ENCODE measurements around the gene VSX2.
"Not testable (repeated sequence)": the region's sequence is repeated elsewhere in the genome, so short reads cannot be mapped to it uniquely, and the experiment has no call there.

Gene VSX2

DNA sequence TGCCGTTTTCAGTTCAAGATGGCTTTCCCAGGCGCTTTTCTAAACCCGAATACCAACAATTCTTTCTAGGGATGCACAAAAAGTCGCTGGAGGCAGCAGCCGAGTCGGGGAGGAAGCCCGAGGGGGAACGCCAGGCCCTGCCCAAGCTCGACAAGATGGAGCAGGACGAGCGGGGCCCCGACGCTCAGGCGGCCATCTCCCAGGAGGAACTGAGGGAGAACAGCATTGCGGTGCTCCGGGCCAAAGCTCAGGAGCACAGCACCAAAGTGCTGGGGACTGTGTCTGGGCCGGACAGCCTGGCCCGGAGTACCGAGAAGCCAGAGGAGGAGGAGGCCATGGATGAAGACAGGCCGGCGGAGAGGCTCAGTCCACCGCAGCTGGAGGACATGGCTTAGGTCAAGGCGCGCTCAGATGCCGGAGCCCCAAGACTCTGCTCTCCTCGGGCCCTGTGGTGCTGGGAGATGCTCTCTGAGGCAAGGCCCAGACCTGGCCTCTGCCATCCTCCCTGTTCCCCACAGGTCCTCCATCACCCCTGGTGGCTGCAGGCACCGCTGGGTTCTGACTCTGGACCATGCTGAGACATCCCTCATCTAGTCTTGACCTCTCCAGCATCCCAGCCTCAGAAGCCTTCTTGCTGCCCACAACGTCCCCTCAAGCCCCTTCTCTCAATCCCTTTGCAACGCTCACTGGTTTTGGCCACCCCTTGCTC is 21.4 kb downstream of the VSX2 start:
- no peak for DNase-seq

DNA sequence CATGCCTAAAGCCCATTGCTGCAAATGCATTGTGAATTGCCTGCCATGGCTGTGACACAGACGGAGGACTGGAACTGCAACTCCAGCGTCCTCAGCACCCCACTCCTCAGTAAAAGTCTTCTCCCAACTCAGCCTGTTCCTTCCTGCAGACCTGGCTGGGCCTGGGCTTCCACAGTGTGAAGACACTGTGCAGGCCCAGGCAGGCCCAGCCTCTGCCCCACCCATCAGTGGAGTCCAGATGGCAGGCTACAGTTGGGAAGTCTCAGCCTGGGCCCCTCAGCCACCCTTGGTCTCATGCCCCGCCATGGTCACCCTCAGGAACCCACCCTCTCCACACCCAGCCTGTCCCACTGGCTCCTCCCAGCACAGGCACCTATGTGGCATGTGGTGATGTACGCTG is 22.0 kb downstream of the VSX2 start:
- no peak for DNase-seq

DNA sequence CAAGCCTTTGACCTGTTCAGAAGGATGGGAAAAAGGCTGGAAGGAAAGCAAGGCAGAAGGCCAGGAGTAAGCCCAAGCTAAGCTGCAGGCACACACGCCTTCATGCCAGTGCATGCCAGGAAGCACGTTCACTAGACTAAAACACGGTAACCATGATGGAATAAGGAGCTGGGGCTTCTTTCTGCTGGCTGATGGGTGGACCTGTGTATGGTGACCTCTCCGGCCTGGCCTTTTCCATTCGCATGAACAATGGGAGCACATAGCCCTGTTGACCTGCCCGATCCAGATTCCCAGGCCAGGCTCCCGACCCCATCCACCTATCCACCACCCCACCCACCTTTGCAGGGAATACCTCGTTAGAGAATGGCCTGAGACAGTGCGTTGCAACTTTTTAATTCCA is 22.8 kb downstream of the VSX2 start:
- no peak for DNase-seq

DNA sequence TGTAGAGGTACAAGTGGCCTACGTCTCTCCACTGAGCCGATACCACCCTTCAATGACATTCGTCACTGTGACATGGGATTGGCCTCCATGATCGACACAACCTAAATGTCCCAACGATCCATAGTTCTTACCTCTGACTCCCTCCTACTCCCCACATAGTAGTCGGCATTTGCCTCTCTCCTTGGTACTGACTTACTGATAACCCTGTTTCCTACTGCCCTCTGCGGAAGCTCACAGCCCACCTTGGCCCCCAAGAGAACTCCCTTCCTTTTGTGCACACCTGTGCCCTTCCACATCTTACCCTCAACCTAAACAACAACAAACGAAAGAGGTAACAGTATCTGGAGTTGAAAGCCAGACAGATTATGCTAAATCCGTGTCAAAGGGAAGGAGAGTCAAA is 23.9 kb downstream of the VSX2 start:
- DNase-seq: no peak

DNA sequence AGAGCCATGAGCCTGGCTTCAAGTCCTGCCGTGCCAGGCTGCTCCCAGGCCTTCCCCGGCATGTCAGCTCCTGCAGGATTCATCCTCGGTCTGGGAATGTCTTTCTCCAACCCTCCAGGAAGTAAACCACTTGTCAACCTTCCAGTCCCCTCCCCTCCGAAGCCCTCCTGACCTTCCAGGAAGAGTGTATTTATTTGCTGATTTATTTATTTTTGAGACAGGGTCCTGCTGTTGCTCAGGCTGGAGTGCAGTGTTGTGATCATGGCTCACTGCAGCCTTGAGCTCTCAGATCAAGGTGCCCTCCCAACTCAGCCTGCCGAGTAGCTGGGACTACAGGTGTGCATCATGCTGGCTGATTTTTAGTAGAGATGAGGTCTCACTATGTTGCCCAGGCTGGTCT is 24.7 kb downstream of the VSX2 start:
- no peak for DNase-seq

DNA sequence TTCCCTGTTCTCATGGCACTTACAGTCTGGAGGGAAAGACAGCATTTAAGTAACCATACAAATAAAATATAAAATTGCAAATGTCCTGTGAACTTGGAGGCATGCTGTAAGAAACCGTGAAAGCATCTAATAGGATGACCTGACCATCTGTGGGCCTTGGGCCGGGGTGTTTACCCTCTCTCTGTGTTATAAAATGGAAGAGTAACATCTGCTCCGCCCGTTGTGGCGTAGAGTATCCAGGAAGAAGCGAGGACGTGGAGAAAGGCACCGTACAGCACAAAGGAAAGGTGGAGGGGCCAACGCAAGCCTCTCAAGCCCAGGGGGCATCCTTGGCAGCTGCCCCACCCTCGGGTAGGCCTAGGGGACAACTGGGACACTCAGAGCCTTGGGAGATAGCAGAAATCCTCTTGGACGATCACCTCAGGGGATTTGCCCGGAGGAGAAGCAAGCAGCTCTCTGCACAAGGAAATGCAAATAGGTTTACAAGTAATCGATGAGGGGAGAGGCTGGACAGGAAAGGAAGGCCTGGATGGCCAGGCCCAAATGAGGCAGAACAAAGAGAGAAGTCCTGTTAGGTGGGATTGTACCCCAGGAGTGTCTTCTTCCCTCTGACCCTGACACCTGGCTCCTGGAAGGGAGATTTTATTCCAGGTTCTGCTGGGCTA is 26.2 kb downstream of the VSX2 start:
- DNase-seq: no peak

DNA sequence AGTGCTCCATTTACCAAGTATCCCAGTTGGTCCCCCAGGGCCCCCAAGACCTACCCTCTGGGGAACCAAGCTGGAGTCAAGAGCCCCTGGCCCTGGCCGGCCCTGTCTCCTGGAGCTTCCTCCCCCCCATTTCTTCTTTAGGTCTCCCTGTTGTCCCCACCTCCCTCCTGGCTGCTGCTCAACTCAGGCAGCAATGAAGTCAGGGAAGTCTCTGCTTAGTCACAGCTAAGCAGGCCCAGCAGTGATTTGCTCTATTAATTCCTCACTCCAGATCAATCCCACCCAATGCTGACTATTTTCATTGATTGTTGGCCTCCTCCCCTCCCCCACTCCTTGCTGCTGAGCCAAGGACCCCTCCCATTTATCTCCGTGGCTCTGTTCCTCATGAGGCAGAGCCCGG is 28.3 kb downstream of the VSX2 start:
- DNase-seq: no peak

DNA sequence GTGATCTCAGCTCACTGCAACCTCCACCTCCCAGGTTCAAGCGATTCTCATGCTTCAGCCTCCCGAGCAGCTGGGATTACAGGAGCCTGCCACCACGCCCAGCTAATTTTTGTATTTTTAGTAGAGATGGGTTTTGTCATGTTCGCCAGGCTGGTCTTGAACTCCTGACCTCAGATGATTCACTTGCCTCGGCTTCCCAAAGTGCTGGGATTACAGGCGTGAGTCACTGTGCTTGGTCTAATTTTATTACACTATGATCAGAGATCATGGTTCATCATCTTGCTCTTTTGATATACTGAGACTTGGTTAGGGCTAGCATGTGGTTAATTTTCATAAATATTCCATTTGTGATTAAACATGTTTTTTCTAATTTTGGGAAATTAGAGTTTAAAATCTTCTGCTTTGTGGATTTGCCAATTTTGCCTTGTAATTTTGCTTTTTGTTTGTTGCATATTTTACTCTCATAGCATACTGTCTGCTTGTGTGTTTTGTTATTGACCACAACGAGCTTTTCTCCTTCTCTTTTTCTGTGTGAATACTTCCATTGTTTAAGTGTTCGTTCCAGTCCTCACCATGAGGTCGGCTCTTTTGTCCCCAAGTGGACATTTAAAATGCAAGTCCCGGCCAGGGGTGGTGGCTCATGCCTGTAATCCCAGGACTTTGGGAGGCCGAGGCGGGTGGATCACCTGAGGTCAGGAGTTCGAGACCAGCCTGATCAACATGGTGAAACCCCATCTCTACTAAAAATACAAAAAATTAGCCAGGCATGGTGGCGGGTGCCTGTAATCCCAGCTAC is 31.3 kb downstream of the VSX2 start:
- not testable (repeated sequence) for DNase-seq

DNA sequence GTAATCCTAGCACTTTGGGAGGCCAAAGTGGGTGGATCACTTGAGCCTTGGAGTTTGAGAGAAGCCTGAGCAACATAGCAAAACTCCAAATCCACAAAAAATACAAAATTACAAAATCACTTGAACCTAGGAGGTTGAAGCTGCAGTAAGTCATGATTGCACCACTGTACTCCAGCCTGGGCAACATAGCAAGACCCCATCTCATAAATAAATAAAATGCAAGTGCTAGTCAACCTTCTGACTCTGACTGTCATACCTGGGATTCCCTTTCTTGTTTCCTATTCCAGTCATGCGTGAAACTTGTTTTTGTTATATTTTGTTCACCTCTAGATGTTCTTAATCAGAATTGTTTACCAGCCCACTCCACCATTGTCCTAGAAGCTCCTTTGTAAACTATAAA is 32.1 kb downstream of the VSX2 start:
- DNase-seq: no peak

DNA sequence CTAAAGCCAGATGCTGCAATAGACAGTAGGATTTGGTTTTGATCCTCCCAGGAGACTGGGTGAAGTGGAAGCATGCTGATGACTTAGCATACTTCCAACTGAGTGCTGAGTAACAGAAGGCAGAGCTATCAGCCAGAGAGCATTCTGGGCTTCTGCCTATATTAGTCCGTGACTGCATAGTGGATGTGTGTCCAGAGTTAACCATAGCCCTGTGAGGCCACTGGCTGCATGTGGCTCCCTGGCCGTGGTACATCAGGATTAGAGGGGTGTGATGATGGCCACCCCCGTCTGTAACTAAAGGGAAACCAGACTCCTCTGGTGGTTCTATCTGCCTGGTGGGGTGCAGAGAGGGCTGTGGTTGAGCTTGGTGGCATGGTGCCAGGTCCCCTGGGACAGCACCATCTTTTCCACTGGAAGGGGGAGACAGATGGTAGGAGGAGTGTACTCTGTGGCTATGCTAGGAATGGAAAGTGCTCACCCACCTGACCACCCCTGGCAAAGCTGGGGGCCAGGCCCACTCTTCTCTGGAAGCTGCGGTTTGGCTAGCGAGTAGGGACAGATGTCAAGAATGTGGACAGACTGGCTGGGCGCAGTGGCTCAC is 36.1 kb downstream of the VSX2 start:
- no peak for DNase-seq

DNA sequence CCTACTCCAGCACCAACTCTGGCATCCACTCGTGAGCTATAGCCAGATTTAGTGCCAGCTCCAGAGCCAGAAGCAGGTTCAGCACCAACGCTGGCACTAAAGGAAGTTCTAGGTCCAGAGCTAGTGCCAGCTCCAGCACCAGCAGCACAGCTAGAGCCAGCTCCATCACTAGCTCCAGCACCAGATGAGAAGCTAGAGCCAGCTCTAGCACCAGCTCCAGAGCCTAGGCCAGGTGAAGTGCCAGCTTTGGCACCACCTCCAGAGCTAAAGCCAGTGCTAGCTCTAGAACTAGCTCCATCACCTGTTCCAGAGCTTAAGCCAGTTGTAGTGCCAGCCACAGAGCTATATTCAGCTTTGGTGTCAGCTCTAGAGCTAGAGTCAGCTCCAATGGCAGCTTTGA is 38.8 kb downstream of the VSX2 start:
- DNase-seq: no peak

DNA sequence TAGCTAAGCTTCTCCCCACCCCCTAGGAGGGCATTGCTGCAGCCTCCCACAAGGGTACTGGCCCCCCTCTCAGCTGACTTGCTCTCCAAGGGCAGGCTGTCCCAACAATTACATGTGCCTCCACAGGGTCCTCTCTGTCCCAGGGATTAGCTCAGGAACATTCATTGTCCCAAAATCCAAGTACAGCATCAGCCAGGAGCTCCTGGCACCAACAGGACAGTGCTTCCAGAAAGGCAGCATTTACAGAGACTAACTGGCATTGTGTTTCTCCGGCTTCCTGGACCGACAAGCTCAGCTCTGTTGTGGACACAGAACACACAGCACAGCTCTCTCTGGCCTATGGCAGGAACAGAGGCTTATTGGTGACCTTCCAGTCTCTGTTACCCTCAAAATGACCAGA is 41.8 kb downstream of the VSX2 start:
- no peak for DNase-seq

DNA sequence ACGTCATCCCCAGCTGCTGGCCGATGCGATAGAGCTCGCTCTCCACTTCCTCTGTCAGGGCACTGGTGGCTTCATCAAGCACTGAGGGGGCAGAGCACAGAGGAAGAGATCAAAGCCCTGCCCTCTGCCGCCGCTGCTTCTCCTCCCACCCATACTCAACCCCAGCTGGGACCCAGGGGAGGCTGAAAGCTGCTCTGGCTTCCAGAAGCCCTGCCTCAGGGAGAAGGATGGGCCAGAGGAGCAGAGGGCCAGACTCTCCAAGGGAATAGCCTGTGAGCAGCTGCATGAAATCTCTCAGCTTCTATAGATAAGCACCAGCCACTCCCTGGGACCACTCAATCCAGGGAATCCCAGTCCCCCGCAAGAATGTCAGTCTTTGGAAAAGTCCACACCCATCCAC is 47.5 kb downstream of the VSX2 start:
- DNase-seq: no peak

DNA sequence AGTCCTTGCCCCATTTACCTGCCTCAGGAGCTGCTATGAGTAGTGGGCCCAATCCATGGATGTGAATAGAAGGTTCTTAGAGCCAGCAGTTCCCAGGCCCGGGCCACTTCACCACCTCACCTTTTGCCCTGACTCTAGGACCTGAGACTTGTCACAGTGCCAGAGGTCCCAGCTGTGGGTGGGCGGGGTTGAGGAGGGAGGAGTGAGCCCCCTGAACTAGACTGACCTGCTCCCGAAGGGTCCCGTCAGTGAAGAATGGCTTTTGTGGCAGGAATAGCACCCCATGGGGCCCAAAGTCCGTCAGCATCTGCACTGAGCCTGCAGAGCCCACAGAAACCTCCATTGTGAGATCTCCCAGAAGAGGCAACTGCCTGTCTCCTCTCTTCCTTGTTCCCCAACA is 50.6 kb downstream of the VSX2 start:
- DNase-seq: no peak

DNA sequence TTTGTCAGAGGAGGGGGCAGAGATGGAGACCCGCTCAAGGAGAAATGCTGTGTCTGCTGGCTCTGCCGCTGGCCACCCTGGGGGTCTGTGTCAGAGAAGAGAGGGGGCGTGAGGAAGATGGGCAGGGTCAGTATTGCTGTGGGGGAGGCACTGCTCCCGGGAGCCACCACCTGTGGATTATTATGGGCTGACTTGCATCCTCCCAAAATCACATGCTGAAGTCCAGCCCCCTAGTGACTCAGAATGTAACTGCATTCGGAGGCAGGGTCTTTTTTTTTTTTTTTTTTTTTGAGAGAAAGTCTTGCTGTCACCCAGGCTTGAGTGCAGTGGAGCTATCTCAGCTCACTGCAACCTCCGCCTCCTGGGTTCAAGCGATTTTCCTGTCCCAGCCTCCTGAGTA is 51.2 kb downstream of the VSX2 start:
- DNase-seq: peak; percentile 12

DNA sequence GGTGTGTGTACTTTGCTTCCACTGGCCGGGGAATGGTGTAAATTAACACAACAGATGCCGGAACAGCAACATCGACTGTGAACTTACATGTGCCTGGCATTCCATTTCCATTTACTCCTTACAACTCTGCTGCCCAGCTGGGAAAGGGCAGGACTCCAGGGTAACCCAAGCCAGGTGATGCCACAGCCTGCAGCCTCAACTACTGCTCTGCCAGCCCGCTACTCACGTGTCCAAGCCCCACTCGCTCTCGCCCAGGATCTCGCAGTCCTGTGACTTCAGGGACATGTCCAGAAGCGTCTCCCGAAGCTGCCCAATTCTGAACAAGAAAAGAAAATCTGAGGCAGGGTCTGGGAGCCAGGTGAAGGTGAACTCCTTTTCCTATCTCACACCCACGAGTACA is 52.8 kb downstream of the VSX2 start:
- no peak for DNase-seq

DNA sequence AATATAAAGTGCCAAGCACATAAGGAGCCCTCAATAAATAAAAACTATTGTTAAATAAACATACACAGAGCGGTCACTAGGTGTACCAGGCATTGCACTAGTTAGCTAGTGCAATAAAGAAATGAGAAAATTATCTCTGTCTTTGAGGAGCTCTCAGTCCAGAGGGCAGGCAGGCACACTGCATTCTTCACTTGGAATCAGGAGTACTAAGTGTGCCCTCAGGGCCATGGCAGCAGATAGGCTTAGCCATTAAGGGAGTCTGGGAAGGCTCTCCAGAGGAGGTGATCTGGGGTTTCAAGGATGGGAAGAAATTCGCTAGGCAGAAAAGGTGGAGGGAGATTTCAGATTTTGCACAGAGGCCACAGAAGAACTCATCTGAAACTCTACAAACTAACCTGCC is 54.4 kb downstream of the VSX2 start:
- no peak for DNase-seq

DNA sequence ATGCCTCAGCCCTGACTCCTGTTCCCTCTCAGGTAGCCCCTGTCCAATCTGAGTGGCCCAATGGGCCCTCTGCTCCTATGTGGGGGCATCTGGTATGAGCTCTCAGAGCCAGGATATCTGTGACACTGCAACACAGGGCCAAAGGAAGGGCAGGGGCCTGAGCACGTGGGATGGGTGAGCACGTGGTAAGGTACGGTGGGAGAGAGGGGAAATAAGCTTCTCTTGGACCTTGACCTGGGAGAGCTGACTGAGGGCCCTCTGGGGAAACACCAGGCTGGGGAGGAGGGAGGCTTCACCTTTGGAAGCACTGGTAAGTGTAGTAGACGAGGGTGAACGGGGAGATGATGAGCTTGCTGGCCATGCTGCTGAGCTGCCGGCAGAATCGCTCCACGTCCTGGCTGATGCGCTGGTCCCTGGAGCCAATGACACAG is 56.8 kb downstream of the VSX2 start:
- no peak for DNase-seq

DNA sequence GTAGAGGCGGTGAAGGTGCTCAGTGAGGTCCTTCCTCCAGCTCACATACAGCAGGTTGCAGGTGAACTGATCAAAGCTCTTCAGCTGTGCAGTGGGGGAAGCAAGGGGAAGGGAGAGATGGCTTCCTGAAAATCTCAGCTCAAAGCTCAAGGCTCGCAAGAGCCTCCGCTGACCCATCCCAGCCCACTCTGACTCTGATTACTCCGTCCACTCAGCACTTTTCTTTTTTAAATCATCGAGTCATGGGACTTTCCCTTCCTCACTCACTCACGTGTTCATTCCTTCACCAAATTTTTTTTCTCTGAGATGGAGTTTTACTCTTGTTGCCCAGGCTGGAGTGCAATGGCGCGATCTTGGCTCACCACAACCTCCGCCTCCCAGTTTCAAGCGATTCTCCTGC is 58.7 kb downstream of the VSX2 start:
- no peak for DNase-seq

DNA sequence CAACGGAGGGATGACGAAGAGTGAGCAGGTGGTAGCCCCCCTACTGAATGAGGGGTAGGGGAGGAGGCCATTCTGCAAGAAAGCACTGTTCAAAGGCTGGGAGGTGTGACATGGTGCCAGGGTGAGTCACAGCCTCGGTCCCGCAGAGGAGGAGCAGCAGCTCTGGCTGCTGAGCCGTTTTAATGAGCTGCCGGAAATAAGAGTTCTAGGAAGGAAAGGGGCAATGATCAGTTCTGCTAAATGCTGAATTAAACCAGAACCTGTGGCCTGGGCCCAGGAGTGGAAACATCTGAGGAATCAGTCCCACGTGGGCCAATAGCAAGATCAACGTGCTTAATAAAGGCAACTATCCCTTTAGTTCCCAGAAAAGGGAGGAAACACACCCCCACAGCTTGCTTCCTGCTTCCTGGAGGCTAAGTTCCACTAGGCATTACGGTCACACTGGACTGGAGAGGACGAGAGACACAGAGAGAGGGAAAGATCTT is 59.9 kb downstream of the VSX2 start:
- peak; percentile 16 for DNase-seq

DNA sequence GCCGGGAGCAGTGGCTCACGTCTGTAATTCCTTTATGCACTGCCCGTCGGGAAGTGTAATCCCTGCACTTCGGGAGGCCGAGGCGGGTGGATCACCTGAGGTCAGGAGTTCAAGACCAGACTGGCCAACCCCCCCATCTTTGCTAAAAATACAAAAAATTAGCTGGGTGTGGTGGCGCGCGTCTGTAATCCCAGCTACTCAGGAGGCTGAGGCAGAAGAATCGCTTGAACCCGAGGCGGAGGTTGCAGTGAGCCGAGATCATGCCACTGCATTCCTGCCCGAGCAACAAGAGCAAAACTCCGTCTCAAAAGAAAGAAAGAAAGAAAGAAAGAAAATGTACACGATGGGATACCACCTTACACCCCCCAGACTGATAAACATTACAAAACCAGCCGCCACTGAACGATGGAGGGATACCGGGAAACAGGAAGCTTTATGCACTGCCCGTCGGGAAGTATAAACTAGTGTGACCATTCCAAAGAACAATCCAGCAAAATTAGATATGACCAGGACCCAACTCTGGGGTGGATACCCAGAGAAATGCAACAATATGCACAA is 62.4 kb downstream of the VSX2 start:
- no peak for DNase-seq

DNA sequence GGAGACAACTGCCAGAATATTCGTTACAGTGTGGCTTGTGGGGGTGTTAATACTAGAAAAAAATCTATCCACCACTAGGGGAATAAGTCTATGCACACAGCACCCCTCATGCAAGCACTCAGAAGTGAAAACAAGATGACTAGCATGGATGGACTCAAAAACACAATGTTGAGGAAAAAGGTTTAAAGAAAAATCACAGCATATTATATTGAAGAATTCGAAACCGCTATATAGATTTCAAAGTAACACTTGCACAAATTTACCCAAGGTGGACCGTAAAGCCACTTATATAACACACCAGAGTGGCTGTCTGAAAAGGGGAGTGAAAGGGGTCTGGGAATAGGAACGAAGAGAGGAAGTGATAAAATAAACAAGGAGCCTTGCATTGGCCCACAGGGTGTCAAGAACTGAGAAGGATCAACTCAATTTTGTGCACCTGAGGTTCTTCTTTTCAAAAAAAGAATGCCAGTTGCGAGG is 62.9 kb downstream of the VSX2 start:
- DNase-seq: peak; percentile 17
